Smooth muscle cell (in vitro differentiated cells): ENCODE results near the gene RANGAP1. TPM values are rescaled to one million over a fixed set of nuclear protein-coding genes. Genes with fewer than 3 reads are reported as not detected.

Experiments used
- DNase-seq: peaks from one replicate; lab custom pipeline; 2025; ENCODE audit not compliant: unreplicated experiment; lab: John Stamatoyannopoulos, UW
- H2AFZ ChIP-seq: fragments of 200-600 bp; sonication (generic); 2 replicates; pipeline ENCODE4 v1.6.0; 2016; ENCODE audit warnings: antibody characterized with exemption, low read depth, mild to moderate bottlenecking
- H3F3A ChIP-seq: fragments of 200-600 bp; sonication (generic); 2 replicates; pipeline ENCODE4 v1.6.0; 2017; ENCODE audit warnings: antibody characterized with exemption, low read depth
- H3K27ac ChIP-seq: fragments of 200-600 bp; sonication (generic); 2 replicates; pipeline ENCODE4 v1.5.1; 2016; ENCODE audit warnings: low read depth, mild to moderate bottlenecking
- H3K27me3 ChIP-seq: fragments of 200-600 bp; sonication (generic); 2 replicates; pipeline ENCODE4 v1.6.1; 2016; ENCODE audit warnings: low read depth, mild to moderate bottlenecking
- H3K36me3 ChIP-seq: fragments of 200-600 bp; sonication (generic); 2 replicates; pipeline ENCODE4 v1.5.1; 2016; ENCODE audit warnings: low read depth
- H3K4me1 ChIP-seq: fragments of 200-600 bp; sonication (generic); 2 replicates; pipeline ENCODE4 v1.5.1; 2016; ENCODE audit warnings: low read depth
- H3K4me2 ChIP-seq: fragments of 200-600 bp; sonication (generic); 2 replicates; pipeline ENCODE4 v1.6.0; 2016; ENCODE audit warnings: mild to moderate bottlenecking
- H3K4me3 ChIP-seq: fragments of 200-600 bp; sonication (generic); 2 replicates; pipeline ENCODE4 v1.5.1; 2016; ENCODE audit warnings: mild to moderate bottlenecking
- H3K79me2 ChIP-seq: fragments of 200-600 bp; sonication (generic); 2 replicates; pipeline ENCODE4 v1.6.0; 2016; ENCODE audit warnings: low read depth, mild to moderate bottlenecking
- H3K9ac ChIP-seq: fragments of 200-600 bp; sonication (generic); 2 replicates; pipeline ENCODE4 v1.6.0; 2016; ENCODE audit warnings: low read depth
- H3K9me3 ChIP-seq: fragments of 200-600 bp; sonication (generic); replicated peaks from 2 replicates; pipeline ENCODE4 v1.5.1; 2016; ENCODE audit warnings: low read depth
- H4K20me1 ChIP-seq: fragments of 200-600 bp; sonication (generic); 2 replicates; pipeline ENCODE4 v1.6.0; 2016; ENCODE audit warnings: low read depth
- CTCF ChIP-seq: fragments of 200-600 bp; sonication (generic); IDR thresholded peaks from 2 replicates; pipeline ENCODE4 v1.5.1; 2017; ENCODE audit warnings: borderline replicate concordance, mild to moderate bottlenecking, antibody characterized with exemption; ENCODE audit not compliant: insufficient read depth, poor library complexity, severe bottlenecking
- WGBS: methylation state at CpG from one replicate; pipeline ENCODE4 v1.1.7; 2016; ENCODE audit warnings: low lambda C conversion rate; 5-methylcytosine and 5-hydroxymethylcytosine counted together
- polyA plus RNA-seq: library from polyadenylated mRNA; unstranded; fragments of >200 nt; fragmentation: Nextera tagmentation; extraction: Ambion mirVana; gene quantifications from 2 replicates; pipeline ENCODE4 v1.2.1, GENCODE V29; 2016
- total RNA-seq: library from RNA; depleted of rRNA; stranded (reverse); fragments of >200 nt; gene quantifications from 2 replicates; pipeline ENCODE4 v1.2.3, GENCODE V29; 2014

The RANGAP1 gene
- total and polyA plus RNA-seq, 2 experiments from 2014 or later: 20.6 to 21.7 TPM

DNA sequence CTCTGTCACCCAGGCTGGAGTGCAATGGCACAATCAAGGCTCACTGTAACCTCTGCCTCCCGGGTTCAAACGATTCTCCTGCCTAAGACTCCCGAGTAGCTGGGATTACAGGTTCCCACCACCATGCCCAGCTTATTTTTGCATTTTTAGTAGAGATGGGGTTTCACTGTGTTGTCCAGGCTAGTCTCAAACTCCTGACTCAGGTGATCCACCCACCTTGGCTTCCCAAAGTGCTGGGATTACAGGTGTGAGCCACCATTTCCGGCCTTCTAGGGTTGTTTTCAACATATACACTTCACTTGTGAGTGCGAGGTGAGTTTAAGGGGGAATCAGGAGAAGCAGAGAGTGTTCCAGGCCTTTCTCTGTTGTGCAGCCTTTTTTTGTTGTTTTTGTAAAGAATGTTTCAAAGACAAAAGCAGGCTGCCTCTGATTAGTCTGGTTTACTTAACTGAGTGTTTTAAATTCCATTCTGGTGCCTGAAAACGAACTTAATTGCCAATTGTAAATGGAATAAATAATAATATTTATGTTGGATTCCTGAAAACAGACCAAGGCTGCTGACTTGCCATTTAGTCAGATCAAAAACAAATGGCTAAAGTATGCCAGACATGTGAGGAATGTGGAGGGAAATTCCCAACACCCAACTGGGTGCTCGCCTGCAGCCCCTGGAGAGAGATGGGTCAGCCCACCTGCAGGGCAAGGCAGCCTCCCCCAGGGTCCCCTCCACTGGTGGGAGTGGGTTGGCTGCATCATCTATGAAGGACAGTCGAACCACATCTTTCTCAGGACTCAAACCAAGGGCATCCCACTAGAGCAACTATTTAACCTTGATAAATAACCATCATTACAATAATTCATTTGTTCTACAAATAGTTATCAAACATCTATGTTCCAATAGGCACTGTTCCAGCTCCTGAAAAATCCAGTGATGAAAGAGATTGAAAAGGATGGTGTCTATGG lies 4.6 kb upstream of the RANGAP1 start:
- WGBS: 55% methylated on average over 8 of the region's 8 CpGs
- H4K20me1 ChIP-seq: no peaks in the 10 kb centered on the region
- H3K4me2 ChIP-seq: peak overlapping the region; percentile 61
- no peaks in the 10 kb centered on the region for H3F3A ChIP-seq
- peak overlapping the region; percentile 77 for H3K27ac ChIP-seq
- no peaks in the 10 kb centered on the region for H3K36me3 ChIP-seq
- no peak overlapping the region for H3K4me3 ChIP-seq
- H3K27me3 ChIP-seq: no peaks in the 10 kb centered on the region
- no peak overlapping the region for H2AFZ ChIP-seq
- H3K9me3 ChIP-seq: no peaks in the 10 kb centered on the region
- no peak overlapping the region for H3K9ac ChIP-seq
- DNase-seq: no peak
- H3K4me1 ChIP-seq: peaks cover 11% of the 10 kb centered on the region
- no peak for TF ChIP-seq CTCF
- H3K79me2 ChIP-seq: no peaks in the 10 kb centered on the region

- 91% methylated on average over 1 of the region's 1 CpG for WGBS
- H3K79me2 ChIP-seq: peaks cover 3% of the 10 kb centered on the region
- no peak overlapping the region for H3K27ac ChIP-seq
Observed at GRCh38 chr22:41289671-41290070, 3.7 kb upstream of the RANGAP1 start.

GRCh38 chr22:41288245-41288946 lies 2.4 kb upstream of the RANGAP1 start:
- no peak overlapping the region for H3K4me3 ChIP-seq
- H3K27ac ChIP-seq: peak overlapping the region; percentile 78
- no peak for TF ChIP-seq CTCF
- H3K4me1 ChIP-seq: peaks cover 17% of the 10 kb centered on the region
- H3K9me3 ChIP-seq: no peaks in the 10 kb centered on the region
- no peaks in the 10 kb centered on the region for H4K20me1 ChIP-seq
- H3K4me2 ChIP-seq: no peak overlapping the region
- 39% methylated on average over 9 of the region's 9 CpGs for WGBS
- H3K27me3 ChIP-seq: no peaks in the 10 kb centered on the region
- no peaks in the 10 kb centered on the region for H3K36me3 ChIP-seq
- H3K79me2 ChIP-seq: peaks cover 16% of the 10 kb centered on the region
- H3F3A ChIP-seq: peaks cover 7% of the 10 kb centered on the region
- no peak for DNase-seq
- no peak overlapping the region for H3K9ac ChIP-seq
- peak overlapping the region; percentile 11 for H2AFZ ChIP-seq

More at GRCh38 chr22:41289671-41290070, 3.7 kb upstream of the RANGAP1 start:
- no peak overlapping the region for H3K4me3 ChIP-seq
- no peaks in the 10 kb centered on the region for H3K27me3 ChIP-seq
- peaks cover 5% of the 10 kb centered on the region for H3F3A ChIP-seq
- no peak for DNase-seq
- no peaks in the 10 kb centered on the region for H3K36me3 ChIP-seq
- no peaks in the 10 kb centered on the region for H4K20me1 ChIP-seq
- peaks cover 16% of the 10 kb centered on the region for H3K4me1 ChIP-seq
- H2AFZ ChIP-seq: no peak overlapping the region
- no peak overlapping the region for H3K9ac ChIP-seq
- no peak for TF ChIP-seq CTCF
- H3K4me2 ChIP-seq: no peak overlapping the region
- H3K9me3 ChIP-seq: no peaks in the 10 kb centered on the region
